ENCODE results near the gene KRTAP22-1.

Gene KRTAP22-1

DNA sequence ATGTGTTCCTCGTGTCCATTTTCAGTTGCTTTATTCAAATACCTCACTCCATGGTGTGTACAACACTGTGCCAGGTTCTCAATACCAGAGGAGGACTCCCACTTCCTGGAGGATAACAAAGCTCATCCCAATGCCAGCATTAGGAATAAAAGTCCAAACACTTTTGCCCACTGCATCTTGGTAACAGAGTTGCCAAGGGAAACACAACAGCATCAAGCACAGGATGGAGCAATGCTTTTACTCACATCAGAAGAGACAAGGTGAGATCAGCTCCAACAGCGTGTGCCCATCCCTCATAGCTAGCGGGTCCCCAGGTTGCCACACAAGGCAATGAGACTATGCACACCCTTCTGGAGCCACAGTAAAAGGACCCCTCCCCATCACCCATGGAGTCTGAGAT lies 22.5 kb downstream of the KRTAP22-1 start:
- FAIRE-seq (no peak), DNase-seq (ENCODE audit: insufficient read length, low spot score) (no peak)

DNA sequence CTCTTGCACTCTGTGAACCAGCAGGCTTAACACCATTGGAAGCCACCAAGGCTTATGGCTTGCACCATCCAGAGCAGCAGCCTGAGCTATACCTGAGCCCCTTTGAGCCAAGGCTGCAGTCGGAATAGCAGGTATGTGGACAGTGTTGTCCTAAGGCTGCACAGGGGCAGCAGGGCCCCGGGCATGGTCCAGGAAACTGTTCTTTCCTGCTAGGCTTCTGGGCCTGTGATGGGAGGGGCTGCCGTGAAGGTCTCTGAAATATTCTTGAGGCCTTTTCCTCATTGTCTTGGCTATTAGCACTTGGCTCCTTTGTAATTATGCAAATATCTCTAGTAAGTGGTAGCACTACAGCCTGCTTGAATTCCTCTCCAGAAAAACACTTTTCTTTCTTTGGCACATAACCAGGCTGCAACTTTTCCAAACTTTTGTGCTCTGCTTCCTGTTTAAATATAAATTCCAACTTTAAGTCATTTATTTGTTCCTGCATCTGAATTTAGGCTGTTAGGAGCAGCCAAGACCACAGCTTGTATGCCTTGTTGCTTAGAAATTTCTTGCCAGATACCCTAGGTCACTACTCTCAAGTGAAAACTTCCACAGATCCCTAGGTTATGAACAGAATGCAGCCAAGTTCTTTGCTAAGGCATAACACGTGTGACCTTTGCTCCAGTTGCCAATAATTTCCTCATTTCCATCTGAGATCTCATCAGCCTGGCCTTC lies 24.7 kb downstream of the KRTAP22-1 start:
- DNase-seq (ENCODE audit: insufficient read length, low spot score) (no peak), FAIRE-seq (no peak)

DNA sequence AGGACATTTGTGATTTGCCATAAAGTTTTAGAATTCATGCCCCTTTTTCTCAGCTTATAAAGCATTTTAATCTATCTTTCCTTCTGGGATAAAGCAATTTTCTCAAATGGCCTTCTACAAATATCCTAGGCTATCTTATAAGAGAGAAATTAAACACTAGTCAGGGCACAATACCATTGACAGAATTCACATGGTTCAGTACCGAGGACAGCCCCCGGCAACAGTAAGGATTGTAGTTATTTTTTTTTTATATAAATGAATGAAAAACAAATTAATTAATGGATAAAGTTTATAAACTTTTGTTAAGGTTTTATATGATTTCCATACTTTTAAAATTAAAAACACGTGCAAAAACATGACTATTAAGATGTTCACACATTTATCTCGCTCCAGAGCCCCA lies 27.2 kb downstream of the KRTAP22-1 start:
- FAIRE-seq = no peak
- DNase-seq (ENCODE audit: insufficient read length, low spot score) = no peak

DNA sequence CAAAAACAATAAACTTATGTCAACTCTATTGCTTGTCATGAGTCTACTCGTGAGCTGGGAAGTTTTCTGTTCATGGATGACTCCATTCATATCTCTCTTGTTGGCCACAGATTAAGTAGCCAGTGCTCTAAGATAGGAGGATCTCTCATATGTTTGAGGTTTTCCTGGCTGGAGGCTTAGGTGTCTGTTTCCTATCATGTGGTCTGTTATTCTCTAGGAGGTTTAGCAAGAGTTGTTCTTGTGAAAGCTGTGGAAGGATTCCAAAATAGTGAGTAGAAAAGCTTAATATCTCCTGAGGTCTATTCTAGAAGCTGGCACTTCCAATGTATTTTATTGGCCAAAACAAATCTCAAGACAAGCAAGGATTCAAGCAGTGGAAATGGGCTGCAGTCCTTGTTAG lies 28.3 kb downstream of the KRTAP22-1 start:
- DNase-seq (ENCODE audit: insufficient read length, low spot score) (no peak), FAIRE-seq (no peak)

DNA sequence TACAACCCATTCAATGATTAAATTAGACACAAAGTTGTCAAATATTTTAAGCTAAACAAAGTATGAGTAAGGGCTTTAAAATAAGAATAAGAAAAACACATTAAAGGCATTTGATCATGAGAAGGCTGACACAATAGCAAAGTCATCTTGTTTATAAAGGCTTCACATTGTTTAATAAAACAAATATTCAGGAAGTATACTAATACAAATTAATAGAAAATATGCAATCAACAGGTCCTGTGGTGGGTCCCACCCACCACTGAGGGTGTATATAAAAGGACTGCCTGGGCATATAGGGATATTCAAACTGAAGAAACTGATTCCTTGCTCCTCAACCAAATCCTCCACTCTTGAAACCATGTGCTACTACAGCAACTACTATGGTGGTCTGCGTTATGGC lies 34.0 kb downstream of the KRTAP22-1 start, which contains the start of gene KRTAP20-2:
KRTAP20-2 (plus strand) TSS at position 301 of the 400 bp plus-strand sequence; CDS start at position 359, 58 bp downstream.
- DNase-seq (ENCODE audit: insufficient read length, low spot score) (no peak), FAIRE-seq (no peak)

DNA sequence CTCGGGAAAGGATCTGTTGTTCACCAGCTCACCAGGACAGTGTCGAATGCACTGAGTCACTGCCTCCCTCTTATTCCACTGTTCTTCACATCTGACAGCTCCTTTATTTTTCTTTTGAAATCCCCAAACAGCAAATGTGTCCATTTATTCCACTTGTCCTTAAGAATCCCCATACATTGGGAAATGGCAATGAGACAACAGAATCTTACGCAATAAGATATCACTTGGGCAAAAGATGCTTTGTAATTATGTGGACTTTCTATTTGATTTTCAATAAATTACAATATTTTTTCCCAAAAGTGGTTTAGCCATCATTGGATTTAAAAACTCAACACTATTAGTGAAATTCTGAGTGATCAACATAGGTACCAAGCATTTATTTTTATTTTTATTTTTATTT lies 37.8 kb downstream of the KRTAP22-1 start:
- no peak for DNase-seq (ENCODE audit: insufficient read length, low spot score)
- FAIRE-seq = no peak

DNA sequence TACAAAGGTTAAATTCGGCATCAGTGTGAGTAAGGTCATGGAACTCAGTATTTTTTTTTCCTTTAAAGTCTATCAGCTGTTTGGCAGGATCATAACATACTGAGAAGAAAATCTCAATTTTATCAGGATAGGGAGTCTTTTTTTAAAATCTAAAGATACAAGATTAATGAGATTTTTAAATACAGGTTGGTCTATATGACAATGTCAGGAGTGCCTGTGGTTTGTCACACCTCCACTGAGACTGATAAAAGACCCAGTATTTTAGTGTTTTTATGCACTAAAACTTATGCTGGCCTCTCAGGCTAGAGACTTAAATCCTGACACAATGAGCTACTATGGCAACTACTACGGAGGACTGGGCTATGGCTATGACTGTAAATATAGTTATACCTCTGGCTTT lies 41.7 kb downstream of the KRTAP22-1 start, which contains the start of gene KRTAP20-3:
KRTAP20-3 (plus strand) TSS at position 301 of the 400 bp plus-strand sequence.
- DNase-seq (ENCODE audit: insufficient read length, low spot score) (no peak), FAIRE-seq (no peak)

DNA sequence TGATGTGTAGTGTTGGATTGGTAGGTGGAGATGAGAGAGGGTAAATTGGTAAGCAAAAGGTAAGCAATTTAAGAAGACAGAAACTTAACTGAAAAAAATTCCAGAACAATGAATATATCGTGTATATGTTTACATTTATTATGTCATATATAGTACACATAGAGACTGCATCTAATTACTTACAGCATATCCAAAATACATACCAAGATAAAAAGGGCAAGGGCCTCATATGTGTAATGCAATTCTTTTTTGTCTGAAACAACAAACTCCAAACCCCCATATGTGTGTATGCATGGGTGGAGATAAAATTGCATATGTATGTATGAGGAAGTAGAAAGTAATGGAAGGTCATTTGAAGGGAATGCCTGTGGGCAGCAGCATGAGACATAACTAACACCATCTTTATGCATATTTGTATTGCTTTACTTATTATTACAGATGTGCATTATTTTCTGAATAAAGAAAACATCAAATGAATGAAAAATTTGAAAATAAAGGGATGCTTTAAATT lies 46.1 kb downstream of the KRTAP22-1 start:
- no peak for DNase-seq (ENCODE audit: insufficient read length, low spot score)
- FAIRE-seq = no peak

Measured in HTR-8/SVneo (cell line).